Mucosa of stomach (tissue), 1 donor: Measurements from ENCODE around the gene NEU3.
"Not testable (repeated sequence)": the region's sequence is repeated elsewhere in the genome, so short reads cannot be mapped to it uniquely, and the experiment has no call there.

Source experiments
- H3K27me3 ChIP-seq: one replicate; pipeline ENCODE4 v1.7.0; 2013; ENCODE audit warnings: mild to moderate bottlenecking, low read length; ENCODE audit not compliant: control insufficient read depth, insufficient read depth
- H3K36me3 ChIP-seq: one replicate; pipeline ENCODE4 v1.7.0; 2013; ENCODE audit warnings: low read length; ENCODE audit not compliant: control insufficient read depth, insufficient read depth
- H3K4me1 ChIP-seq: one replicate; pipeline ENCODE4 v1.7.0; 2013; ENCODE audit warnings: mild to moderate bottlenecking, low read length; ENCODE audit not compliant: control insufficient read depth, insufficient read depth
- H3K4me3 ChIP-seq: one replicate; pipeline ENCODE4 v1.7.0; 2013; ENCODE audit warnings: low read length
- H3K9ac ChIP-seq: one replicate; pipeline ENCODE4 v1.7.0; 2013; ENCODE audit warnings: mild to moderate bottlenecking, low read length, moderate library complexity
- H3K9me3 ChIP-seq: one replicate; pipeline ENCODE4 v1.7.0; 2013; ENCODE audit warnings: mild to moderate bottlenecking, low read length, moderate library complexity; ENCODE audit not compliant: control insufficient read depth
- donor health status: Pancreatic carcinoma.

NEU3 gene

GRCh38 chr11:74956397-74957015, 32.2 kb upstream of the NEU3 start:
- Histone ChIP-seq H3K36me3 (no peaks in the 10 kb centered on the region), H3K4me3 (no peak overlapping the region), H3K4me1 (peaks cover under 1% of the 10 kb centered on the region), H3K27me3 (no peaks in the 10 kb centered on the region), H3K9me3 (no peaks in the 10 kb centered on the region), H3K9ac (no peak overlapping the region)

- Histone ChIP-seq H3K4me3 (no peak overlapping the region), H3K4me1 (peaks cover 4% of the 10 kb centered on the region), H3K9ac (no peak overlapping the region), H3K9me3 (no peaks in the 10 kb centered on the region), H3K36me3 (no peaks in the 10 kb centered on the region), H3K27me3 (no peaks in the 10 kb centered on the region)
These were observed 30.6 kb upstream of the NEU3 start for GRCh38 chr11:74957937-74958629.

- not testable (repeated sequence) for H3K9me3 ChIP-seq, H3K4me1 ChIP-seq, H3K9ac ChIP-seq, H3K4me3 ChIP-seq, H3K36me3 ChIP-seq, H3K27me3 ChIP-seq
These were observed 28.6 kb upstream of the NEU3 start for GRCh38 chr11:74960128-74960527.

- no peaks in the 10 kb centered on the region for H3K27me3 ChIP-seq
- H3K4me1 ChIP-seq: peaks cover 4% of the 10 kb centered on the region
- H3K9ac ChIP-seq: no peak overlapping the region
- H3K4me3 ChIP-seq: no peak overlapping the region
- H3K9me3 ChIP-seq: no peaks in the 10 kb centered on the region
- peaks cover under 1% of the 10 kb centered on the region for H3K36me3 ChIP-seq
These were observed 22.1 kb upstream of the NEU3 start for GRCh38 chr11:74966651-74967050.

- Histone ChIP-seq H3K9me3 (no peaks in the 10 kb centered on the region), H3K4me3 (no peak overlapping the region), H3K27me3 (no peaks in the 10 kb centered on the region), H3K9ac (no peak overlapping the region), H3K4me1 (no peaks in the 10 kb centered on the region), H3K36me3 (peaks cover 13% of the 10 kb centered on the region)
These were observed 17.8 kb upstream of the NEU3 start for GRCh38 chr11:74970852-74971395.

- H3K9me3 ChIP-seq: no peaks in the 10 kb centered on the region
- no peaks in the 10 kb centered on the region for H3K4me1 ChIP-seq
- H3K9ac ChIP-seq: no peak overlapping the region
- H3K36me3 ChIP-seq: peaks cover 13% of the 10 kb centered on the region
- no peaks in the 10 kb centered on the region for H3K27me3 ChIP-seq
- no peak overlapping the region for H3K4me3 ChIP-seq
These were observed 17.3 kb upstream of the NEU3 start for GRCh38 chr11:74971424-74971823.

- Histone ChIP-seq H3K9me3 (no peaks in the 10 kb centered on the region), H3K4me1 (no peaks in the 10 kb centered on the region), H3K36me3 (peaks cover 5% of the 10 kb centered on the region), H3K4me3 (no peak overlapping the region), H3K27me3 (no peaks in the 10 kb centered on the region), H3K9ac (no peak overlapping the region)
These were observed 10.7 kb upstream of the NEU3 start for GRCh38 chr11:74978041-74978440.

- Histone ChIP-seq H3K9ac (no peak overlapping the region), H3K4me3 (no peak overlapping the region), H3K36me3 (no peaks in the 10 kb centered on the region), H3K4me1 (peaks cover 11% of the 10 kb centered on the region), H3K9me3 (no peaks in the 10 kb centered on the region), H3K27me3 (no peaks in the 10 kb centered on the region)
These were observed 8.1 kb upstream of the NEU3 start for GRCh38 chr11:74980634-74981033.

- Histone ChIP-seq H3K9me3 (no peaks in the 10 kb centered on the region), H3K4me1 (peaks cover 11% of the 10 kb centered on the region), H3K9ac (no peak overlapping the region), H3K36me3 (no peaks in the 10 kb centered on the region), H3K27me3 (no peaks in the 10 kb centered on the region), H3K4me3 (no peak overlapping the region)
These were observed 6.8 kb upstream of the NEU3 start for GRCh38 chr11:74981888-74982287.

GRCh38 chr11:74984070-74984469, 4.7 kb upstream of the NEU3 start:
- Histone ChIP-seq H3K27me3 (no peaks in the 10 kb centered on the region), H3K36me3 (no peaks in the 10 kb centered on the region), H3K4me1 (peaks cover 11% of the 10 kb centered on the region), H3K9ac (no peak overlapping the region), H3K9me3 (no peaks in the 10 kb centered on the region), H3K4me3 (no peak overlapping the region)

GRCh38 chr11:74984730-74985129, 4.0 kb upstream of the NEU3 start:
- no peaks in the 10 kb centered on the region for H3K27me3 ChIP-seq
- H3K9me3 ChIP-seq: no peaks in the 10 kb centered on the region
- no peak overlapping the region for H3K9ac ChIP-seq
- H3K4me3 ChIP-seq: no peak overlapping the region
- no peaks in the 10 kb centered on the region for H3K36me3 ChIP-seq
- H3K4me1 ChIP-seq: peaks cover 14% of the 10 kb centered on the region

- Histone ChIP-seq H3K9me3 (no peaks in the 10 kb centered on the region), H3K36me3 (no peaks in the 10 kb centered on the region), H3K27me3 (no peaks in the 10 kb centered on the region), H3K4me3 (peak overlapping the region; percentile 87), H3K9ac (peak overlapping the region; percentile 76), H3K4me1 (peaks cover 13% of the 10 kb centered on the region)
These were observed 516 bp downstream of the NEU3 start for GRCh38 chr11:74989260-74989638.
